CD4-positive, alpha-beta T cell (primary cell): ENCODE results near the gene LSM10. TPM values are rescaled to one million over a fixed set of nuclear protein-coding genes. Genes with fewer than 3 reads are reported as not detected.

Source experiments
- ATAC-seq: fragments of 200-7000 bp; cut with Tn5 transposase; one replicate; pipeline ENCODE4 v1.10.0; 2022; ENCODE audit warnings: mild to moderate bottlenecking; ENCODE audit not compliant: poor library complexity
- CTCF ChIA-PET: fragments of 350-600 bp; sonication (Branson Sonifier 250); formaldehyde crosslinking; loops from one replicate; lab custom pipeline; 2021; ENCODE audit warnings: antibody characterized with exemption, inconsistent platforms; lab: Charles Lee
- POLR2A ChIA-PET: fragments of 350-600 bp; sonication (Branson Sonifier 250); formaldehyde crosslinking; loops from one replicate; lab custom pipeline; 2021; ENCODE audit warnings: antibody characterized with exemption, inconsistent platforms; lab: Charles Lee
- DNase-seq, 14 experiments: peaks; one replicate each; pipeline ENCODE4 v3.0.0-alpha.2; 2013 to 2020; ENCODE audit warnings: mixed read lengths in 2 of 14
- H3K27ac ChIP-seq, 2 donors: one replicate each; pipeline versions ENCODE4 v1.5.1 to v1.7.0; 2013; ENCODE audit warnings: low read length in 2 of 2, low read depth in 1 of 2, mild to moderate bottlenecking in 1 of 2
- H3K27me3 ChIP-seq, 2 experiments: 1 replicate in 1 of 2; 2 replicates in 1 of 2; pipeline versions ENCODE4 v1.6.1 to v1.7.0; 2013; ENCODE audit warnings: low read length in 2 of 2, control low read depth in 1 of 2, mild to moderate bottlenecking in 1 of 2, moderate library complexity in 1 of 2; ENCODE audit not compliant: insufficient read depth in 2 of 2, control insufficient read depth in 1 of 2
- H3K36me3 ChIP-seq: one replicate; pipeline ENCODE4 v1.6.1; 2013; ENCODE audit warnings: low read length, control low read depth; ENCODE audit not compliant: insufficient read depth
- H3K4me1 ChIP-seq: one replicate; pipeline ENCODE4 v1.6.1; 2013; ENCODE audit warnings: low read length, control low read depth; ENCODE audit not compliant: insufficient read depth
- H3K4me3 ChIP-seq: one replicate; pipeline ENCODE4 v1.5.1; 2013; ENCODE audit warnings: mild to moderate bottlenecking, low read length, moderate library complexity
- H3K9me3 ChIP-seq, 2 experiments: 1 replicate in 1 of 2; 2 replicates in 1 of 2; pipeline versions ENCODE4 v1.6.1 to v1.7.0; 2013; ENCODE audit warnings: low read length in 2 of 2, mild to moderate bottlenecking in 2 of 2, control low read depth in 1 of 2, moderate library complexity in 1 of 2; ENCODE audit not compliant: control insufficient read depth in 1 of 2, insufficient read depth in 1 of 2
- H3K27ac Mint-ChIP-seq: one replicate; pipeline ENCODE4 v1.8.0; 2020; ENCODE audit warnings: mixed read lengths
- H3K27me3 Mint-ChIP-seq: one replicate; pipeline ENCODE4 v1.8.0; 2021; ENCODE audit warnings: mixed read lengths
- H3K36me3 Mint-ChIP-seq: one replicate; pipeline ENCODE4 v1.8.0; 2021; ENCODE audit warnings: low read depth, mixed read lengths
- H3K4me1 Mint-ChIP-seq: one replicate; pipeline ENCODE4 v1.8.0; 2021; ENCODE audit warnings: low read depth, mixed read lengths
- H3K4me3 Mint-ChIP-seq: one replicate; pipeline ENCODE4 v1.8.0; 2020; ENCODE audit warnings: mild to moderate bottlenecking, mixed read lengths
- H3K9me3 Mint-ChIP-seq: one replicate; pipeline ENCODE4 v1.8.0; 2020; ENCODE audit warnings: mixed read lengths
- intact Hi-C, 2 experiments: fragments of 100-400 bp; cut with DNase I in 1 of 2; cut with micrococcal nuclease in 1 of 2; formaldehyde crosslinking; loops; one replicate each; pipeline versions ENCODE4 v1.15.1 to v1.9.0; 2023 to 2025; cut with DNase I, micrococcal nuclease
- total RNA-seq, 174 experiments: library from RNA in 2 of 174; stranded (reverse) in 2 of 174; gene quantifications; one replicate each; pipeline ENCODE4 v1.2.3 and lab custom pipeline; 2021 to 2026
- TF ChIP-seq, protein P1 (sequence below): fragments of 200-600 bp; IDR thresholded peaks from one replicate; pipeline ENCODE4 v1.8.0; 2022; ENCODE audit warnings: antibody characterized with exemption, mild to moderate bottlenecking

Gene LSM10
- total RNA-seq, 2 experiments from 2014 or later: 25.6 to 26.0 TPM

GRCh38 chr1:36417931-36418330 lies 20.2 kb upstream of the LSM10 start:
- DNase-seq (no peak), ATAC-seq (no peak)
- intact Hi-C loops: no loop called here
- no peaks in the 10 kb centered on the region for H3K9me3 Mint-ChIP-seq
- TF ChIP-seq, protein P1, sequence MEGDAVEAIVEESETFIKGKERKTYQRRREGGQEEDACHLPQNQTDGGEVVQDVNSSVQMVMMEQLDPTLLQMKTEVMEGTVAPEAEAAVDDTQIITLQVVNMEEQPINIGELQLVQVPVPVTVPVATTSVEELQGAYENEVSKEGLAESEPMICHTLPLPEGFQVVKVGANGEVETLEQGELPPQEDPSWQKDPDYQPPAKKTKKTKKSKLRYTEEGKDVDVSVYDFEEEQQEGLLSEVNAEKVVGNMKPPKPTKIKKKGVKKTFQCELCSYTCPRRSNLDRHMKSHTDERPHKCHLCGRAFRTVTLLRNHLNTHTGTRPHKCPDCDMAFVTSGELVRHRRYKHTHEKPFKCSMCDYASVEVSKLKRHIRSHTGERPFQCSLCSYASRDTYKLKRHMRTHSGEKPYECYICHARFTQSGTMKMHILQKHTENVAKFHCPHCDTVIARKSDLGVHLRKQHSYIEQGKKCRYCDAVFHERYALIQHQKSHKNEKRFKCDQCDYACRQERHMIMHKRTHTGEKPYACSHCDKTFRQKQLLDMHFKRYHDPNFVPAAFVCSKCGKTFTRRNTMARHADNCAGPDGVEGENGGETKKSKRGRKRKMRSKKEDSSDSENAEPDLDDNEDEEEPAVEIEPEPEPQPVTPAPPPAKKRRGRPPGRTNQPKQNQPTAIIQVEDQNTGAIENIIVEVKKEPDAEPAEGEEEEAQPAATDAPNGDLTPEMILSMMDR: no peak
- CTCF ChIA-PET: interaction anchor here (0.7 kb wide), 1 partner anchor 25 kb away, joined by 4 read pairs; no protein-coding TSS in a partner anchor
- no peak overlapping the region for H3K4me3 Mint-ChIP-seq
- no peaks in the 10 kb centered on the region for H3K36me3 Mint-ChIP-seq
- H3K27me3 Mint-ChIP-seq: no peaks in the 10 kb centered on the region
- Histone ChIP-seq H3K4me1 (peaks cover 26% of the 10 kb centered on the region), H3K27ac (no peak overlapping the region), H3K36me3 (no peaks in the 10 kb centered on the region), H3K9me3 (no peaks in the 10 kb centered on the region), H3K27me3 (no peaks in the 10 kb centered on the region), H3K4me3 (no peak overlapping the region)
- peaks cover 32% of the 10 kb centered on the region for H3K4me1 Mint-ChIP-seq
- H3K27ac Mint-ChIP-seq: no peak overlapping the region
- POLR2A ChIA-PET: no interaction called here

DNA sequence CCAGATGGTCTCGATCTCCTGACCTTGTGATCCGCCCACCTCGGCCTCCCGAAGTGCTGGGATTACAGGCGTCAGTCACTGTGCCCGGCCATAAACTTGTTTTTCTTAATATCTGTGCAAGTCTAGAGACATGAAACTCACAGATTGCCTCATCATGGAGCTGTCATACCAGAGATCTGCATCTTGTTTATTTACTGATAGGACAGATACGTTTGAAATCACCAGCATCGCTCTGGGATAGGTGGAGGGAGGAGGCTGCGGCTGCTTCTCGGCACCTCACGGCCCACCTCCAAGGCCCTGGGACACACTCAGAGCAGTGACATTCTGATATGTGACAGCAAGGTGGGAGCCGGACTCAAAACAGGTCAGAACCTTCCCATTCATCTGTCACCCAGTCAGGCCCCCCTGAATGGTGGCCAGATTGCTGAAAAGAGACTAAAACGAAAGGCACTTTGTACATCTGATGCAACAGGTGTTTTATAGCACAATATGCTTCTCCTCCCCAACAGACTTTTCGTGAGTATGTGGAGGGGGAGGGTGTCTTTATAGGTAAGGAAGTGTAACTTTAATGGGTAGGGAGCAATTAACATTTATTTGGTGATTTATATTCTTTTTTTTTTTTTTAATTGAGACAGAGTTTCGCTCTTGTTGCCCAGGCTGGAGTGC lies 18.1 kb upstream of the LSM10 start:
- Histone ChIP-seq H3K4me3 (no peak overlapping the region), H3K9me3 (no peaks in the 10 kb centered on the region), H3K36me3 (no peaks in the 10 kb centered on the region), H3K27me3 (no peaks in the 10 kb centered on the region), H3K27ac (no peak overlapping the region), H3K4me1 (peaks cover 33% of the 10 kb centered on the region)
- POLR2A ChIA-PET: no interaction called here
- Mint-ChIP-seq H3K9me3 (no peaks in the 10 kb centered on the region), H3K36me3 (no peaks in the 10 kb centered on the region), H3K4me3 (no peak overlapping the region), H3K4me1 (peaks cover 31% of the 10 kb centered on the region), H3K27ac (no peak overlapping the region), H3K27me3 (no peaks in the 10 kb centered on the region)
- CTCF ChIA-PET: no interaction called here
- ATAC-seq: no peak
- intact Hi-C loops: no loop called here
- no peak for DNase-seq
- TF ChIP-seq, protein P1: no peak

- ChIA-PET POLR2A (interaction anchor here (1.2 kb wide), 1 partner anchor 108 kb away, joined by 3 read pairs; the partner anchor contains the start of gene SH3D21), CTCF (no interaction called here)
- Histone ChIP-seq H3K9me3 (no peaks in the 10 kb centered on the region), H3K27ac (no peak overlapping the region), H3K4me3 (no peak overlapping the region), H3K4me1 (peaks cover 20% of the 10 kb centered on the region), H3K36me3 (no peaks in the 10 kb centered on the region), H3K27me3 (no peaks in the 10 kb centered on the region)
- H3K27ac Mint-ChIP-seq: no peak overlapping the region
- intact Hi-C loops: no loop called here
- peaks cover 21% of the 10 kb centered on the region for H3K4me1 Mint-ChIP-seq
- H3K4me3 Mint-ChIP-seq: no peak overlapping the region
- H3K27me3 Mint-ChIP-seq: no peaks in the 10 kb centered on the region
- DNase-seq (no peak), ATAC-seq (no peak)
- H3K36me3 Mint-ChIP-seq: no peaks in the 10 kb centered on the region
- no peaks in the 10 kb centered on the region for H3K9me3 Mint-ChIP-seq
- TF ChIP-seq, protein P1: no peak
These were observed 16.7 kb upstream of the LSM10 start for GRCh38 chr1:36414384-36414783.
